Measurements from ENCODE around the gene CPNE2. TPM values are rescaled to one million over a fixed set of nuclear protein-coding genes. Genes with fewer than 3 reads are reported as not detected.
"Not testable (repeated sequence)": the region's sequence is repeated elsewhere in the genome, so short reads cannot be mapped to it uniquely, and the experiment has no call there.

Gene CPNE2
- total RNA-seq, 1 experiment from 2014 or later: 35.2 TPM

DNA sequence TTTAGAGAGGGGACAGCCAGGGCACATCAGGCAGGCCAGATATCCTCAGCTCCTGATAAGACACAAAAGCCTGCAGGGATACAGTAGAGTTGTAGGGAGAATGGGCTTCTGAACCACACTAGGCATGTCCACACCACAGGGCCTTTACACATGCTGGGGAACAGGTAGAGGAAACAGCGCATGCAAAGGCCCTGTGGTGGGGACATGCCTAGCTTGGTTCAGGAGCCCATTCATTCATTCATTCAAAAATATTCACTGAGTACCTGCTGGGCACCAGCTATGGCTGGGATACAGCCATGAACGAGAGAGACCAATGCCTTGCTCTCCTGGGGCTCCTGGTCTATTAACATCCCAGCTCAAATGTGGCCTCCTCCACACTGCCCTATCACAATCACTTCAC is 4.4 kb downstream of the CPNE2 start:
- Histone ChIP-seq H3K9me2 (ENCODE audit: insufficient read depth) (no peaks in the 10 kb centered on the region), H3K27ac (no peak overlapping the region), H3K79me2 (ENCODE audit: low read depth) (peaks cover 3% of the 10 kb centered on the region; the same call in 1 of the 2 replicates), H3K36me3 (ENCODE audit: low read depth) (no peaks in the 10 kb centered on the region), H3K4me3 (no peak overlapping the region), H3K4me1 (replicated peaks; ENCODE audit: insufficient read depth) (peaks cover 23% of the 10 kb centered on the region), H2AFZ (no peak overlapping the region), H3K27me3 (ENCODE audit: insufficient read depth, low read depth) (no peaks in the 10 kb centered on the region), H3F3A (ENCODE audit: insufficient read depth, low read depth) (peaks cover 8% of the 10 kb centered on the region; the same call in 1 of the 2 replicates), H4K20me1 (ENCODE audit: insufficient read depth) (no peaks in the 10 kb centered on the region), H3K9me3 (ENCODE audit: insufficient read depth, low read depth) (no peaks in the 10 kb centered on the region), H3K4me2 (no peak overlapping the region)
- intact Hi-C loops (cut with micrococcal nuclease; ENCODE audit: unreplicated experiment): no loop called here
- ChIA-PET CTCF (no interaction called here), POLR2A (ENCODE audit: unreplicated experiment) (no interaction called here)
- BruUV-seq (replicated peaks): no TSS peak
- no peak for TF ChIP-seq EZH2 (IDR thresholded peaks at IDR 0.05; ENCODE audit: low read depth)
- TF ChIP-seq, protein P1, sequence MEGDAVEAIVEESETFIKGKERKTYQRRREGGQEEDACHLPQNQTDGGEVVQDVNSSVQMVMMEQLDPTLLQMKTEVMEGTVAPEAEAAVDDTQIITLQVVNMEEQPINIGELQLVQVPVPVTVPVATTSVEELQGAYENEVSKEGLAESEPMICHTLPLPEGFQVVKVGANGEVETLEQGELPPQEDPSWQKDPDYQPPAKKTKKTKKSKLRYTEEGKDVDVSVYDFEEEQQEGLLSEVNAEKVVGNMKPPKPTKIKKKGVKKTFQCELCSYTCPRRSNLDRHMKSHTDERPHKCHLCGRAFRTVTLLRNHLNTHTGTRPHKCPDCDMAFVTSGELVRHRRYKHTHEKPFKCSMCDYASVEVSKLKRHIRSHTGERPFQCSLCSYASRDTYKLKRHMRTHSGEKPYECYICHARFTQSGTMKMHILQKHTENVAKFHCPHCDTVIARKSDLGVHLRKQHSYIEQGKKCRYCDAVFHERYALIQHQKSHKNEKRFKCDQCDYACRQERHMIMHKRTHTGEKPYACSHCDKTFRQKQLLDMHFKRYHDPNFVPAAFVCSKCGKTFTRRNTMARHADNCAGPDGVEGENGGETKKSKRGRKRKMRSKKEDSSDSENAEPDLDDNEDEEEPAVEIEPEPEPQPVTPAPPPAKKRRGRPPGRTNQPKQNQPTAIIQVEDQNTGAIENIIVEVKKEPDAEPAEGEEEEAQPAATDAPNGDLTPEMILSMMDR (conservative IDR thresholded peaks at IDR 0.05): no peak
- no peak for DNase-seq

DNA sequence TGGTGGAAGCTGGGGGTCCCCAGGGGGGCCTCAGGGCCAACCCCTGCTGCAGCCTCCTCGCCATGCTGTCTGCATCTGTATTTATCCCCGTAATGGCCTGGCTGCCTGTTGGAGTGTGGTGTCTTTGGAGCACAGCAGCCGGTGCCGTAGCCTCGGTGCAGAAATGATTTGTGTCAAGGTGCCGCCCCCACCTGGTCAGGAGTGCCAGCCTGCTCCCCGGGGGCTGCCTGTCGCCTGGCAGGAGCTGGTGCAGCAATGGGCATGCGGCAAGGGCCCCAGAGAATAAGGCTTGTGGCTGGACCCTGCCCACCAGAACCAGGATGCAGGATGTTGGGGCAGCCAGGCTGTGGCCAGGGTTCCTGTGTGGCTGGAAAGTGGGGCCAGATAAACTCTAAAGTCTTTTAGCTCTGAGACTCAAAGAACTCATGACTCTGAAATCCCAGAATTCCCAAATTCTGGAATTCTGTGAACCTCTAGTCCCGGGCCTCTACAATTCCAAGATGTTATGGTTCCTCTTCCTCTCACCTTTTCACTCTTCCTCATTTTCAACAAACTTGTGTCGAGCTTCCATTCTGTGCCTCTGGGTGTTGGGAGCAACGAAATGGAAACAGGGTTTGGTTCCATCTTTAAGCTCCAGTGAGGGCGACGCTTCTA is 5.9 kb downstream of the CPNE2 start:
- Histone ChIP-seq H3K4me2 (no peak overlapping the region), H2AFZ (no peak overlapping the region), H3K36me3 (ENCODE audit: low read depth) (no peaks in the 10 kb centered on the region), H3F3A (ENCODE audit: insufficient read depth, low read depth) (0 out of 2 replicates have a peak, but pooled peaks cover 5% of the 10 kb centered on the region), H3K9me3 (ENCODE audit: insufficient read depth, low read depth) (no peaks in the 10 kb centered on the region), H4K20me1 (ENCODE audit: insufficient read depth) (no peaks in the 10 kb centered on the region), H3K9me2 (ENCODE audit: insufficient read depth) (no peaks in the 10 kb centered on the region), H3K4me1 (replicated peaks; ENCODE audit: insufficient read depth) (peaks cover 19% of the 10 kb centered on the region), H3K79me2 (ENCODE audit: low read depth) (peaks cover 3% of the 10 kb centered on the region; the same call in 1 of the 2 replicates), H3K27ac (no peak overlapping the region), H3K4me3 (no peak overlapping the region), H3K27me3 (ENCODE audit: insufficient read depth, low read depth) (no peaks in the 10 kb centered on the region)
- no TSS peak for BruUV-seq (replicated peaks)
- DNase-seq: no peak
- intact Hi-C loops (cut with micrococcal nuclease; ENCODE audit: unreplicated experiment): no loop called here
- no peak for TF ChIP-seq EZH2 (IDR thresholded peaks at IDR 0.05; ENCODE audit: low read depth)
- TF ChIP-seq, protein P1 (conservative IDR thresholded peaks at IDR 0.05): no peak
- POLR2A ChIA-PET (ENCODE audit: unreplicated experiment): no interaction called here
- CTCF ChIA-PET: interaction anchor here (0.6 kb wide), 1 partner anchor 176 kb away, joined by 8 read pairs; no protein-coding TSS in a partner anchor

DNA sequence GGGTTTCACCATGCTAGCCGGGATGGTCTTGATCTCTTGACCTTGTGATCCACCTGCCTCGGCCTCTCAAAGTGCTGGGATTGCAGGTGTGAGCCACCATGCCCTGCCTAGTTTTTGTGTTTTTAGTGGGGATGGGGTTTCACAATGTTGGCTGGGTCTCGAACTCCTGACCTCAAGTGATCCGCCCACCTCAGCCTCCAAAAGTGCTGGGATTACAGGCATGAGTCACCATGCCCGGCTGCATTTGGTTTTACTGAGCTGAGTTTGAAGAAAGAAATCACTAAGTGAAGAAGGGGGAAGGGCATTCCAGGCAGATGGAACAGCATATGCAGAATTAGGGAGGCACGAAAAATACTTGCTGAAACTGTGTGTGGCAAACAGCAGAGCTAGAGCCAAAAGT is 7.6 kb downstream of the CPNE2 start:
- H4K20me1 ChIP-seq (ENCODE audit: insufficient read depth); POLR2A ChIA-PET (ENCODE audit: unreplicated experiment); H2AFZ ChIP-seq; H3K9me2 ChIP-seq (ENCODE audit: insufficient read depth); H3K4me1 ChIP-seq (replicated peaks; ENCODE audit: insufficient read depth); BruUV-seq (replicated peaks); H3K9me3 ChIP-seq (ENCODE audit: insufficient read depth, low read depth); intact Hi-C loops (cut with micrococcal nuclease; ENCODE audit: unreplicated experiment); DNase-seq; H3K4me2 ChIP-seq; H3K4me3 ChIP-seq; H3F3A ChIP-seq (ENCODE audit: insufficient read depth, low read depth); H3K27me3 ChIP-seq (ENCODE audit: insufficient read depth, low read depth); H3K79me2 ChIP-seq (ENCODE audit: low read depth); H3K36me3 ChIP-seq (ENCODE audit: low read depth); H3K27ac ChIP-seq: not testable (repeated sequence)
- CTCF ChIA-PET: interaction anchor here (0.6 kb wide), 1 partner anchor 261 kb away, joined by 7 read pairs; no protein-coding TSS in a partner anchor

DNA sequence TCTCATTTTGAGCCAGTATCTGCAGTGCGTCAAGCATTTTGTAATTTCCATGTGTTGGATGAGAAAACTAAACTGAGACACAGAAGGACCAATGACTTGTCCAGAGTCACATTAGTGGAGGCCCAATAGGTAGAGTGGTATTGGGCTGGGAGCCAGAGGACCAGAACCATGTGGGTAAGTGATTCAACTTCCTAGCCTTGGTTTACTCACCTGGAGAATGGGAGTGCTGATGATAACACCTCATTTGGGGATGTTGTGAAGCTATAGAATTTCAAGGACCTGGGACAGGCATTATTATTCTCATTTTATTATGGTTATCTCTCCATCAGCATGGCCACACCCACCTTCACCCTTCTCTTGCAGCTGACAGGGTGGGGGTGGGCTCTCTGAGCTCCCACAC is 8.1 kb downstream of the CPNE2 start:
- H3K36me3 ChIP-seq (ENCODE audit: low read depth): no peaks in the 10 kb centered on the region
- H4K20me1 ChIP-seq (ENCODE audit: insufficient read depth): no peaks in the 10 kb centered on the region
- CTCF ChIA-PET: no interaction called here
- H3F3A ChIP-seq (ENCODE audit: insufficient read depth, low read depth): 0 out of 2 replicates have a peak, but pooled peaks cover 8% of the 10 kb centered on the region
- no peak for DNase-seq
- H3K27me3 ChIP-seq (ENCODE audit: insufficient read depth, low read depth): no peaks in the 10 kb centered on the region
- H3K79me2 ChIP-seq (ENCODE audit: low read depth): no peaks in the 10 kb centered on the region
- no peaks in the 10 kb centered on the region for H3K9me2 ChIP-seq (ENCODE audit: insufficient read depth)
- H3K4me2 ChIP-seq: no peak overlapping the region
- H3K4me1 ChIP-seq (replicated peaks; ENCODE audit: insufficient read depth): peaks cover 9% of the 10 kb centered on the region
- no TSS peak for BruUV-seq (replicated peaks)
- no peak for TF ChIP-seq EZH2 (IDR thresholded peaks at IDR 0.05; ENCODE audit: low read depth)
- TF ChIP-seq, protein P1 (conservative IDR thresholded peaks at IDR 0.05): no peak
- H2AFZ ChIP-seq: no peak overlapping the region
- H3K27ac ChIP-seq: no peak overlapping the region
- no peak overlapping the region for H3K4me3 ChIP-seq
- intact Hi-C loops (cut with micrococcal nuclease; ENCODE audit: unreplicated experiment): no loop called here
- POLR2A ChIA-PET (ENCODE audit: unreplicated experiment): no interaction called here
- H3K9me3 ChIP-seq (ENCODE audit: insufficient read depth, low read depth): no peaks in the 10 kb centered on the region
